GM23338 (cell line): ENCODE results near the gene GPATCH4. TPM values are rescaled to one million over a fixed set of nuclear protein-coding genes. Genes with fewer than 3 reads are reported as not detected.

Experiments used
- ATAC-seq: fragments of 200-7000 bp; cut with Tn5 transposase; 3 replicates; pipeline ENCODE4 v1.9.1; 2020
- DNase-seq: peaks from one replicate; pipeline ENCODE4 v3.0.0-alpha.2; 2015; ENCODE audit warnings: low spot score
- H2AFZ ChIP-seq: fragments of 200-600 bp; sonication (generic); 2 replicates; pipeline ENCODE4 v1.8.0; 2016; ENCODE audit warnings: antibody characterized with exemption, mild to moderate bottlenecking, moderate library complexity
- H3F3A ChIP-seq: fragments of 200-600 bp; sonication (generic); replicated peaks from 2 replicates; pipeline ENCODE4 v1.8.0; 2017; ENCODE audit warnings: antibody characterized with exemption, mixed run types, low read depth
- H3K27ac ChIP-seq: fragments of 200-600 bp; sonication (generic); 2 replicates; pipeline ENCODE4 v1.6.1; 2016; ENCODE audit warnings: low read depth
- H3K27me3 ChIP-seq: fragments of 200-600 bp; sonication (generic); 2 replicates; pipeline ENCODE4 v1.8.0; 2016; ENCODE audit warnings: mild to moderate bottlenecking, mixed run types, moderate library complexity; ENCODE audit not compliant: insufficient read depth
- H3K36me3 ChIP-seq: fragments of 200-600 bp; sonication (generic); 2 replicates; pipeline ENCODE4 v1.8.0; 2016; ENCODE audit warnings: mild to moderate bottlenecking; ENCODE audit not compliant: insufficient read depth
- H3K4me1 ChIP-seq: fragments of 200-600 bp; sonication (generic); 2 replicates; pipeline ENCODE4 v1.8.0; 2016; ENCODE audit warnings: mild to moderate bottlenecking, moderate library complexity; ENCODE audit not compliant: insufficient read depth
- H3K4me2 ChIP-seq: fragments of 200-600 bp; sonication (generic); 2 replicates; pipeline ENCODE4 v1.7.1; 2017; ENCODE audit warnings: mixed run types
- H3K4me3 ChIP-seq: fragments of 200-600 bp; sonication (generic); 2 replicates; pipeline ENCODE4 v1.6.1; 2016; ENCODE audit warnings: mixed run types
- H3K79me2 ChIP-seq: fragments of 200-600 bp; sonication (generic); replicated peaks from 2 replicates; pipeline ENCODE4 v1.8.0; 2017; ENCODE audit warnings: mild to moderate bottlenecking; ENCODE audit not compliant: insufficient read depth
- H3K9me2 ChIP-seq: fragments of 200-600 bp; sonication (generic); 2 replicates; pipeline ENCODE4 v1.8.0; 2017; ENCODE audit not compliant: insufficient read depth
- H4K20me1 ChIP-seq: fragments of 200-600 bp; sonication (generic); replicated peaks from 2 replicates; pipeline ENCODE4 v1.8.0; 2017; ENCODE audit warnings: mild to moderate bottlenecking; ENCODE audit not compliant: insufficient read depth
- H3K27ac Mint-ChIP-seq: 2 replicates; pipeline ENCODE4 v1.8.0; 2020; ENCODE audit warnings: inconsistent platforms, mild to moderate bottlenecking, moderate library complexity, mixed read lengths
- H3K27me3 Mint-ChIP-seq: 3 replicates; pipeline ENCODE4 v1.8.0; 2022; ENCODE audit warnings: low read depth, mild to moderate bottlenecking, moderate library complexity, mixed read lengths, inconsistent platforms; ENCODE audit not compliant: insufficient read depth, poor library complexity
- H3K36me3 Mint-ChIP-seq: 3 replicates; pipeline ENCODE4 v1.8.0; 2021; ENCODE audit warnings: low read depth, mild to moderate bottlenecking, inconsistent platforms, moderate library complexity, mixed read lengths
- H3K4me1 Mint-ChIP-seq: 3 replicates; pipeline ENCODE4 v1.8.0; 2020; ENCODE audit warnings: mild to moderate bottlenecking, inconsistent platforms, mixed read lengths
- H3K4me3 Mint-ChIP-seq: 3 replicates; pipeline ENCODE4 v1.8.0; 2021; ENCODE audit warnings: moderate library complexity, mild to moderate bottlenecking, inconsistent platforms, mixed read lengths
- H3K9me3 Mint-ChIP-seq: 3 replicates; pipeline ENCODE4 v1.8.0; 2020; ENCODE audit warnings: moderate library complexity, mild to moderate bottlenecking, inconsistent platforms, mixed read lengths
- POLR2AphosphoS5 ChIP-seq: IDR thresholded peaks from 2 replicates; pipeline ENCODE4 v1.6.1; 2016; ENCODE audit warnings: antibody characterized with exemption, low read depth
- ZNF114 ChIP-seq: fragments of 250-450 bp; sonication (Bioruptor Pico); IDR thresholded peaks from 2 replicates; pipeline ENCODE4 v1.5.0; 2020; ENCODE audit warnings: mild to moderate bottlenecking, moderate library complexity
- ZNF331 ChIP-seq: fragments of 250-450 bp; sonication (Bioruptor Pico); IDR thresholded peaks from 2 replicates; pipeline ENCODE4 v1.5.0; 2020; ENCODE audit warnings: low read depth, mild to moderate bottlenecking, moderate library complexity
- ZNF462 ChIP-seq: fragments of 250-450 bp; sonication (Bioruptor Pico); IDR thresholded peaks from 2 replicates; pipeline ENCODE4 v1.5.0; 2020; ENCODE audit warnings: mild to moderate bottlenecking, moderate library complexity
- polyA plus RNA-seq: library from polyadenylated mRNA; unstranded; fragments of >200 nt; fragmentation: Nextera tagmentation; extraction: Ambion mirVana; gene quantifications from 2 replicates; pipeline ENCODE4 v1.2.1, GENCODE V29; 2016
- total RNA-seq: library from RNA; depleted of rRNA; stranded (reverse); fragments of >200 nt; shearing (Covaris generic); gene quantifications from 2 replicates; pipeline ENCODE4 v1.2.3, GENCODE V29; 2014
- TF ChIP-seq, protein P1 (sequence below), 2 experiments: fragments of 200-600 bp in 1 of 2; sonication (generic) in 1 of 2; conservative IDR thresholded peaks; 2 replicates each; pipeline versions ENCODE4 v1.5.1 to v1.6.1; 2016 to 2017; ENCODE audit warnings: antibody characterized with exemption in 2 of 2, low read depth in 2 of 2, mild to moderate bottlenecking in 2 of 2, moderate library complexity in 1 of 2

GPATCH4 gene
- total and polyA plus RNA-seq, 2 experiments from 2014 or later, result 58.9 to 187 TPM

GRCh38 chr1:156574039-156574633 lies 27.1 kb downstream of the GPATCH4 start:
- Histone ChIP-seq H3K79me2 (peaks cover 16% of the 10 kb centered on the region), H3K27ac (no peak overlapping the region), H3K9me2 (no peaks in the 10 kb centered on the region), H3K36me3 (no peaks in the 10 kb centered on the region), H4K20me1 (peaks cover 4% of the 10 kb centered on the region), H3F3A (0 out of 2 replicates have a peak, but pooled peaks cover 12% of the 10 kb centered on the region), H3K4me1 (peaks cover 10% of the 10 kb centered on the region), H3K4me2 (no peak overlapping the region), H3K4me3 (no peak overlapping the region), H2AFZ (no peak overlapping the region), H3K27me3 (no peaks in the 10 kb centered on the region)
- TF ChIP-seq ZNF462, result no peak
- TF ChIP-seq, protein P1, sequence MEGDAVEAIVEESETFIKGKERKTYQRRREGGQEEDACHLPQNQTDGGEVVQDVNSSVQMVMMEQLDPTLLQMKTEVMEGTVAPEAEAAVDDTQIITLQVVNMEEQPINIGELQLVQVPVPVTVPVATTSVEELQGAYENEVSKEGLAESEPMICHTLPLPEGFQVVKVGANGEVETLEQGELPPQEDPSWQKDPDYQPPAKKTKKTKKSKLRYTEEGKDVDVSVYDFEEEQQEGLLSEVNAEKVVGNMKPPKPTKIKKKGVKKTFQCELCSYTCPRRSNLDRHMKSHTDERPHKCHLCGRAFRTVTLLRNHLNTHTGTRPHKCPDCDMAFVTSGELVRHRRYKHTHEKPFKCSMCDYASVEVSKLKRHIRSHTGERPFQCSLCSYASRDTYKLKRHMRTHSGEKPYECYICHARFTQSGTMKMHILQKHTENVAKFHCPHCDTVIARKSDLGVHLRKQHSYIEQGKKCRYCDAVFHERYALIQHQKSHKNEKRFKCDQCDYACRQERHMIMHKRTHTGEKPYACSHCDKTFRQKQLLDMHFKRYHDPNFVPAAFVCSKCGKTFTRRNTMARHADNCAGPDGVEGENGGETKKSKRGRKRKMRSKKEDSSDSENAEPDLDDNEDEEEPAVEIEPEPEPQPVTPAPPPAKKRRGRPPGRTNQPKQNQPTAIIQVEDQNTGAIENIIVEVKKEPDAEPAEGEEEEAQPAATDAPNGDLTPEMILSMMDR (conservative IDR thresholded peaks at IDR 0.05; ENCODE audit: low read depth in 2 of 2), result peak; percentile 9 to 47; a peak in 2 of 4 replicates
- no peak overlapping the region for H3K27ac Mint-ChIP-seq
- no peak overlapping the region for H3K4me3 Mint-ChIP-seq
- no peak for ATAC-seq
- H3K36me3 Mint-ChIP-seq, result peaks cover 6% of the 10 kb centered on the region
- DNase-seq, result no peak
- no peaks in the 10 kb centered on the region for H3K9me3 Mint-ChIP-seq
- peaks cover 15% of the 10 kb centered on the region for H3K4me1 Mint-ChIP-seq
- H3K27me3 Mint-ChIP-seq, result peaks cover 6% of the 10 kb centered on the region

DNA sequence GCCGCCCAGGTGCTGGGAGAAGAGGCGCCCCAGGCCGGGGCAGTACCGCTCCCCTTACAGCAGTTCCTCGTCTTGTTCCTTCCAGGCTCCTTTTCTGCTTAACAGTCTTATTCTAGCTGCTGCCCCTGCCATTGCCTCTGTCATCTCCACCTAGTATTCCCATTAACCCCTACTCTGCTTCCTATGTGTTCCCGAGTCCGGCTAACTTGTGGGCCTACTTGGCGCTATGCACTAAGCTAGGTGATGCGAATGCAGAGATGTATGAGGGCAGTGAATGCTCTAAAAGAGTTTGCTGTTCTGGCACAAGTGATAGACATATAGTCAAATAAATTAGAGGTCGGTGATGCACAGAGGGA lies 28.6 kb downstream of the GPATCH4 start:
- Mint-ChIP-seq H3K9me3 (no peaks in the 10 kb centered on the region), H3K4me1 (peaks cover 15% of the 10 kb centered on the region), H3K27ac (no peak overlapping the region), H3K27me3 (peaks cover 5% of the 10 kb centered on the region), H3K36me3 (peaks cover 12% of the 10 kb centered on the region), H3K4me3 (peak overlapping the region; percentile 96)
- Histone ChIP-seq H3F3A (0 out of 2 replicates have a peak, but pooled peaks cover 12% of the 10 kb centered on the region), H4K20me1 (peaks cover 4% of the 10 kb centered on the region), H3K27me3 (no peaks in the 10 kb centered on the region), H3K4me1 (peaks cover 10% of the 10 kb centered on the region), H3K4me2 (peak overlapping the region; percentile 98), H3K36me3 (0 out of 2 replicates have a peak, but pooled peaks cover 6% of the 10 kb centered on the region), H2AFZ (peak overlapping the region; percentile 99), H3K4me3 (peak overlapping the region; percentile 96), H3K79me2 (peaks cover 16% of the 10 kb centered on the region), H3K27ac (no peak overlapping the region), H3K9me2 (no peaks in the 10 kb centered on the region)
- DNase-seq (no peak), ATAC-seq (peak; percentile 13)
- TF ChIP-seq ZNF114 (CRISPR knock-in tag) (no peak), POLR2AphosphoS5 (no peak), ZNF331 (CRISPR knock-in tag) (no peak)
